ENCODE results near the gene INO80C.
"Not testable (repeated sequence)": the region's sequence is repeated elsewhere in the genome, so short reads cannot be mapped to it uniquely, and the experiment has no call there.

GRCh38 chr18:35488396-35488795 is 9.4 kb downstream of the INO80C start:
- not testable (repeated sequence) for TF ChIP-seq EZH2phosphoT487 (IDR thresholded peaks at IDR 0.05; ENCODE audit: borderline replicate concordance, low read depth, low read length)
- TF ChIP-seq, protein P1, sequence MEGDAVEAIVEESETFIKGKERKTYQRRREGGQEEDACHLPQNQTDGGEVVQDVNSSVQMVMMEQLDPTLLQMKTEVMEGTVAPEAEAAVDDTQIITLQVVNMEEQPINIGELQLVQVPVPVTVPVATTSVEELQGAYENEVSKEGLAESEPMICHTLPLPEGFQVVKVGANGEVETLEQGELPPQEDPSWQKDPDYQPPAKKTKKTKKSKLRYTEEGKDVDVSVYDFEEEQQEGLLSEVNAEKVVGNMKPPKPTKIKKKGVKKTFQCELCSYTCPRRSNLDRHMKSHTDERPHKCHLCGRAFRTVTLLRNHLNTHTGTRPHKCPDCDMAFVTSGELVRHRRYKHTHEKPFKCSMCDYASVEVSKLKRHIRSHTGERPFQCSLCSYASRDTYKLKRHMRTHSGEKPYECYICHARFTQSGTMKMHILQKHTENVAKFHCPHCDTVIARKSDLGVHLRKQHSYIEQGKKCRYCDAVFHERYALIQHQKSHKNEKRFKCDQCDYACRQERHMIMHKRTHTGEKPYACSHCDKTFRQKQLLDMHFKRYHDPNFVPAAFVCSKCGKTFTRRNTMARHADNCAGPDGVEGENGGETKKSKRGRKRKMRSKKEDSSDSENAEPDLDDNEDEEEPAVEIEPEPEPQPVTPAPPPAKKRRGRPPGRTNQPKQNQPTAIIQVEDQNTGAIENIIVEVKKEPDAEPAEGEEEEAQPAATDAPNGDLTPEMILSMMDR (conservative IDR thresholded peaks at IDR 0.05; ENCODE audit: low read length) = not testable (repeated sequence)

All from OCI-LY7 (cell line).